HG03103 (cell line): ENCODE results near the gene CITED4.
A peak's percentile ranks its signal among the peaks of the same experiment; 100 is the strongest.

Experiments used
- ATAC-seq: cut with Tn5 transposase; IDR thresholded peaks from one replicate; pipeline ENCODE4 v1.9.1; 2021; ENCODE audit warnings: low read depth; ENCODE audit not compliant: unreplicated experiment

Gene CITED4

GRCh38 chr1:40887012-40887378, 24.8 kb upstream of the CITED4 start:
- no peak for ATAC-seq

- no peak for ATAC-seq
Measured at GRCh38 chr1:40886318-40887011, 24.3 kb upstream of the CITED4 start.

- ATAC-seq = no peak
Measured at GRCh38 chr1:40884055-40884795, 22.1 kb upstream of the CITED4 start.

- ATAC-seq = no peak
Measured at GRCh38 chr1:40880813-40881549, 18.8 kb upstream of the CITED4 start.

- no peak for ATAC-seq
Measured at GRCh38 chr1:40879482-40880175, 17.5 kb upstream of the CITED4 start.

GRCh38 chr1:40878906-40879305, 16.7 kb upstream of the CITED4 start:
- no peak for ATAC-seq

GRCh38 chr1:40877698-40878097, 15.5 kb upstream of the CITED4 start:
- no peak for ATAC-seq

- no peak for ATAC-seq
Measured at GRCh38 chr1:40876891-40877290, 14.7 kb upstream of the CITED4 start.

- ATAC-seq = no peak
Measured at GRCh38 chr1:40876436-40876761, 14.2 kb upstream of the CITED4 start.

- ATAC-seq = no peak
Measured at GRCh38 chr1:40873863-40874472, 11.8 kb upstream of the CITED4 start.

GRCh38 chr1:40872276-40872675, 10.1 kb upstream of the CITED4 start:
- no peak for ATAC-seq

GRCh38 chr1:40870135-40870728, 8.1 kb upstream of the CITED4 start:
- no peak for ATAC-seq

GRCh38 chr1:40868051-40868723, 6.0 kb upstream of the CITED4 start:
- ATAC-seq = no peak

GRCh38 chr1:40861224-40862003, 749 bp downstream of the CITED4 start:
- peak; percentile 2 for ATAC-seq

- ATAC-seq = no peak
Measured at GRCh38 chr1:40860706-40861223, 1.4 kb downstream of the CITED4 start.

- ATAC-seq = no peak
Measured at GRCh38 chr1:40858856-40859416, 3.2 kb downstream of the CITED4 start.

GRCh38 chr1:40857737-40858136, 4.4 kb downstream of the CITED4 start:
- ATAC-seq = no peak

- no peak for ATAC-seq
Measured at GRCh38 chr1:40856656-40857302, 5.4 kb downstream of the CITED4 start.
